Measurements from ENCODE around the gene LRRC40.
"Not testable (repeated sequence)": the region's sequence is repeated elsewhere in the genome, so short reads cannot be mapped to it uniquely, and the experiment has no call there.

LRRC40 gene

DNA sequence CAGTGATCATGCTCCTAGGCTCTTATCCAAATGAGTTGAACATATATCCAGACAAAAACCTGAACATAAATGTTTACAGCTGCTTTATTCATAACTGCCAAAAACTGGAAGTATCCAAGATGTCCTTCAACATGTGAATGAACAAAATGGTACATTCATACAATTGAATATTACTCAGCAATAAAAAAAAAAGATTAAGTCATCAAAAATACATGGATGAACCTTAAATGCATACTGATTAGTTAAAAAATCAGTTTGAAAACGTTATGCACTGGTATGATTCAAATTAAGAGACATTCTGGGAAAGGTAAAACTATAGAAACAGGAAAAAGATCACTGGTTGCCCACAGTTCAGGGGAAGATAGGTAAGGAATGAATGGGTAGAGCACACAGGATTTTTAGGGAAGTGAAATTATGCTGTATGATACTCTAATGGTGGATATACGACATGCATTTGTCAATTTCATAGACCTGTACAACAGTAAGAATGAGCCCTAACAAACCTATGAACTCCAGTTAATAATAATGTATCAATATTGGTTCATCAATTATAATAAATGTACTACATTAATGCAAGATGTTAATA is 3.1 kb downstream of the LRRC40 start:
- Histone ChIP-seq H3K36me3 (no peaks in the 10 kb centered on the region), H3K27me3 (no peaks in the 10 kb centered on the region), H3K4me3 (ENCODE audit: low read depth in 1 of 2, low read length in 1 of 2) (no peak overlapping the region), H3K4me1 (ENCODE audit: control insufficient read depth in 1 of 2, insufficient read depth in 1 of 2, low read depth in 1 of 2, low read length in 1 of 2) (peaks cover 15 to 25% of the 10 kb centered on the region in 2 experiments), H3K9me3 (no peaks in the 10 kb centered on the region), H3K27ac (no peak overlapping the region)
- TF ChIP-seq, protein P1, sequence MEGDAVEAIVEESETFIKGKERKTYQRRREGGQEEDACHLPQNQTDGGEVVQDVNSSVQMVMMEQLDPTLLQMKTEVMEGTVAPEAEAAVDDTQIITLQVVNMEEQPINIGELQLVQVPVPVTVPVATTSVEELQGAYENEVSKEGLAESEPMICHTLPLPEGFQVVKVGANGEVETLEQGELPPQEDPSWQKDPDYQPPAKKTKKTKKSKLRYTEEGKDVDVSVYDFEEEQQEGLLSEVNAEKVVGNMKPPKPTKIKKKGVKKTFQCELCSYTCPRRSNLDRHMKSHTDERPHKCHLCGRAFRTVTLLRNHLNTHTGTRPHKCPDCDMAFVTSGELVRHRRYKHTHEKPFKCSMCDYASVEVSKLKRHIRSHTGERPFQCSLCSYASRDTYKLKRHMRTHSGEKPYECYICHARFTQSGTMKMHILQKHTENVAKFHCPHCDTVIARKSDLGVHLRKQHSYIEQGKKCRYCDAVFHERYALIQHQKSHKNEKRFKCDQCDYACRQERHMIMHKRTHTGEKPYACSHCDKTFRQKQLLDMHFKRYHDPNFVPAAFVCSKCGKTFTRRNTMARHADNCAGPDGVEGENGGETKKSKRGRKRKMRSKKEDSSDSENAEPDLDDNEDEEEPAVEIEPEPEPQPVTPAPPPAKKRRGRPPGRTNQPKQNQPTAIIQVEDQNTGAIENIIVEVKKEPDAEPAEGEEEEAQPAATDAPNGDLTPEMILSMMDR (IDR thresholded peaks at IDR 0.05) = no peak

DNA sequence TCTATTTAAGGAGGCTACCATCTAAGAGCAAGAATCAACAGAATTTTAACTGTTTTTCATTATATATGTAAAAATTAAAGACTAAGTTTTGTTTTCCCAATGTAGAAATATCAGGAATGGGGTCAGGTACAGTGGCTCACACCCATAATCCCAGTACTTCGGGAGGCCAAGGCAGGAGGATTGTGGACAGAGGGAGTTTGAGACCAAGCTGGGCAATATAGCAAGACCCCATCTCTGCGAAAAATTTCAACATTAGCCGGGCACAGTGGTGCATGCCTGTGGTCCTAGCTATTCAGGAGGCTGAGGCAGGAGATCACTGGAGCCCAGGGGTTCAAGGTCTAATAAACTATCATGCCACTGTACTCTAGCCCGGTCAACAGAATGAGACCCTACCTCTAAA is 5.3 kb downstream of the LRRC40 start:
- no peak overlapping the region for H3K27ac ChIP-seq
- no peaks in the 10 kb centered on the region for H3K9me3 ChIP-seq
- H3K27me3 ChIP-seq = no peaks in the 10 kb centered on the region
- H3K4me1 ChIP-seq (ENCODE audit: control insufficient read depth in 1 of 2, insufficient read depth in 1 of 2, low read depth in 1 of 2, low read length in 1 of 2) = peaks cover 6 to 12% of the 10 kb centered on the region in 2 experiments
- TF ChIP-seq, protein P1 (IDR thresholded peaks at IDR 0.05) = no peak
- H3K4me3 ChIP-seq (ENCODE audit: low read depth in 1 of 2, low read length in 1 of 2) = no peak overlapping the region
- no peaks in the 10 kb centered on the region for H3K36me3 ChIP-seq

DNA sequence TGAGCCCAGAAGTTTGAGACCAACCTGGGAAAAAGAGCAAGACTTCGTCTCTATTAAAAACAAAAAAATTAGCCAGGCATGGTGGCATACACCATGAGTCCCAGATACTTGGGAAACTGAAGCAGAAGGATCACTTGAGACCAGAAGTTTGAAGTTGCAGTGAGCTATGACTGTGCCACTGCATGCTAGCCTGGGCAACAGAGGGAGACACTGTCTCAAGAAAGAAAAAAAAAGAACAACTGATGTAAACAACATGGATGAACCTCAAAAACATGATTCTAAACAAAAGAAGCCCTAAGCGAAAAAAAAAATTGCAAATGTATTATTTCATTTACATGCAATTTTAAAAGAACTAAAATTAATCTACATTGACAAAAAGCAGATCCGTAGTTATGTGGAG is 9.0 kb downstream of the LRRC40 start:
- Histone ChIP-seq H3K4me3 (ENCODE audit: low read depth in 1 of 2, low read length in 1 of 2) (no peak overlapping the region), H3K36me3 (no peaks in the 10 kb centered on the region)
- TF ChIP-seq, protein P1 (IDR thresholded peaks at IDR 0.05) = no peak

DNA sequence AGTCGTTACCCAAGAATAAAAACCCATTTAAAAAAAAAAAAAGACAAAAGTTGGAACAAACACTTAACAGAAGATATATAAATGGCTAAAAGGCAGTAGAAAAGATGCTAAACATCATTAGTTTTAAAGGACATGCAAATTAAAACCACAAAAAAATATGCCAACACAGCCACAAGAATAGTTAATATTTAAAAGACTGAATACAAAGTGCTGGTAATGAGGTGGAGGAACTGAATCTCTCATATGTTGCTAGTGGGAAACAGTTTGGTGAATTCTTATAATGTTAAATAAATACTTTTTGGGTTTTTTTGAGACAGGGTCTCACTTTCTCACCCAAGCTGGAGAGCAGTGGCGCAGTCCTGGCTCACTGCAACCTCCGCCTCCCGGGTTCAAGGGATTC is 10.0 kb downstream of the LRRC40 start:
- H3K4me1 ChIP-seq (ENCODE audit: control insufficient read depth in 1 of 2, insufficient read depth in 1 of 2, low read depth in 1 of 2, low read length in 1 of 2) = no peaks in the 10 kb centered on the region
- TF ChIP-seq, protein P1 (IDR thresholded peaks at IDR 0.05) = no peak
- H3K9me3 ChIP-seq = no peaks in the 10 kb centered on the region
- no peak overlapping the region for H3K27ac ChIP-seq
- H3K36me3 ChIP-seq = no peaks in the 10 kb centered on the region
- no peaks in the 10 kb centered on the region for H3K27me3 ChIP-seq
- no peak overlapping the region for H3K4me3 ChIP-seq (ENCODE audit: low read depth in 1 of 2, low read length in 1 of 2)

More for the DNA sequence above, 9.0 kb downstream of the LRRC40 start:
- no peaks in the 10 kb centered on the region for H3K9me3 ChIP-seq
- H3K4me1 ChIP-seq (ENCODE audit: control insufficient read depth in 1 of 2, insufficient read depth in 1 of 2, low read depth in 1 of 2, low read length in 1 of 2) = no peaks in the 10 kb centered on the region
- no peak overlapping the region for H3K27ac ChIP-seq
- H3K27me3 ChIP-seq = no peaks in the 10 kb centered on the region

DNA sequence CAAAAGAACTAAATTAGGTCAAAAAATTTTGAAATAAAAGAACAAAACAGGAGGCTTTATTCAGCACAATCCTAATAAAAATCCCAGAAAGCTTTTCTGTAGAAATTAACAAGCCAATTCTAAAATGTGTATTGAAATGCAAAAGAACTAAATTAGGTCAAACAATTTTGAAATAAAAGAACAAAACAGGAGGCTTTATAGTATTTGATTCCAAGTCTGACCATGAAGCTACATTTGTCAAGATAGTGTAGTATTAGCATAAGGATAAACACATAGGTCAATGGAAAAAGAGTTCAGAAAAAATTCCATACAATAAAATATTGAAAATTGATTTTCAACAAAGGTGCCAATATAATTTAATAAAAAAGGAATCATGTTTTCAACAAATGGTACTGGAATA is 10.8 kb downstream of the LRRC40 start:
- TF ChIP-seq, protein P1 (IDR thresholded peaks at IDR 0.05) = no peak

DNA sequence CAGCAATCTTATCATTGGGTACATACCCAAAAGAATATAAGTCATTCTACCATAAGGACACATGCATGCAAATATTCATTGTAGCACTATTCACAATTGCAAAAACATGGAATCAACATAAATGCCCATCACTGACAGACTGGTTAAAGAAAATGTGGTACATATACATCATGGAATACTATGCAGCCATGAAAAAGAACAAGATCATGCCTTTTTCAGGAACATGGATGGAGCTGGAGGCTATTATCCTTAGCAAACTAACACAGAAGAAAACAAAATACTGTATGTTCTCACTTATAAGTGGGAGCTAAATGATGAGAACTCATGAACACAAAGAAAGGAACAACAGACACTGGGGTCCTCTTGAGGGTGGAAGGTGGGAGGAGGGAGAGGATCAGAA is 12.9 kb downstream of the LRRC40 start:
- not testable (repeated sequence) for H3K4me1 ChIP-seq (ENCODE audit: control insufficient read depth in 1 of 2, insufficient read depth in 1 of 2, low read depth in 1 of 2, low read length in 1 of 2); H3K9me3 ChIP-seq; H3K27ac ChIP-seq; H3K36me3 ChIP-seq; H3K4me3 ChIP-seq (ENCODE audit: low read depth in 1 of 2, low read length in 1 of 2); H3K27me3 ChIP-seq

More for the DNA sequence above, 10.8 kb downstream of the LRRC40 start:
- no peaks in the 10 kb centered on the region for H3K27me3 ChIP-seq
- H3K4me3 ChIP-seq (ENCODE audit: low read depth in 1 of 2, low read length in 1 of 2) = no peak overlapping the region
- H3K4me1 ChIP-seq (ENCODE audit: control insufficient read depth in 1 of 2, insufficient read depth in 1 of 2, low read depth in 1 of 2, low read length in 1 of 2) = no peaks in the 10 kb centered on the region
- H3K27ac ChIP-seq = no peak overlapping the region
- H3K9me3 ChIP-seq = no peaks in the 10 kb centered on the region
- no peaks in the 10 kb centered on the region for H3K36me3 ChIP-seq

All from neutrophil (primary cell).